ENCODE measurements around the gene NCKAP5L. TPM values are rescaled to one million over a fixed set of nuclear protein-coding genes. Genes with fewer than 3 reads are reported as not detected.

NCKAP5L gene
- total and polyA plus RNA-seq, 2 of the 8 experiments (the other 6 are each of a cell fraction or from before 2014, with no cell fraction given) = 9.4 to 27.9 TPM

GRCh38 chr12:49818241-49818895 lies 9.8 kb downstream of the NCKAP5L start (continued):
- no peak for TF ChIP-seq ZNF274 (IDR thresholded peaks at IDR 0.05; ENCODE audit: borderline replicate concordance, extremely low read depth, low read length)
- no peak for TF ChIP-seq POU5F1 (IDR thresholded peaks at IDR 0.05; ENCODE audit: low read depth, low read length)
- TF ChIP-seq HDAC2 (IDR thresholded peaks at IDR 0.05; ENCODE audit: borderline replicate concordance in 1 of 2, low read depth in 2 of 2, low read length in 2 of 2) = no peak
- TF ChIP-seq RBBP5 (IDR thresholded peaks at IDR 0.05; ENCODE audit: borderline replicate concordance, low read depth, low read length) = no peak
- TF ChIP-seq ASH2L (IDR thresholded peaks at IDR 0.05; ENCODE audit: low read length) = no peak
- no peak for TF ChIP-seq SRF (IDR thresholded peaks at IDR 0.05; ENCODE audit: low read depth, low read length)

Measured in H1 (cell line).